ENCODE measurements around the gene TAGLN. TPM values are rescaled to one million over a fixed set of nuclear protein-coding genes. Genes with fewer than 3 reads are reported as not detected.

TAGLN gene
- total RNA-seq, 1 donor from 2014 or later: 5.8 TPM

GRCh38 chr11:117212697-117213355 lies 13.7 kb downstream of the TAGLN start:
- intact Hi-C loops (cut with micrococcal nuclease): no loop called here

DNA sequence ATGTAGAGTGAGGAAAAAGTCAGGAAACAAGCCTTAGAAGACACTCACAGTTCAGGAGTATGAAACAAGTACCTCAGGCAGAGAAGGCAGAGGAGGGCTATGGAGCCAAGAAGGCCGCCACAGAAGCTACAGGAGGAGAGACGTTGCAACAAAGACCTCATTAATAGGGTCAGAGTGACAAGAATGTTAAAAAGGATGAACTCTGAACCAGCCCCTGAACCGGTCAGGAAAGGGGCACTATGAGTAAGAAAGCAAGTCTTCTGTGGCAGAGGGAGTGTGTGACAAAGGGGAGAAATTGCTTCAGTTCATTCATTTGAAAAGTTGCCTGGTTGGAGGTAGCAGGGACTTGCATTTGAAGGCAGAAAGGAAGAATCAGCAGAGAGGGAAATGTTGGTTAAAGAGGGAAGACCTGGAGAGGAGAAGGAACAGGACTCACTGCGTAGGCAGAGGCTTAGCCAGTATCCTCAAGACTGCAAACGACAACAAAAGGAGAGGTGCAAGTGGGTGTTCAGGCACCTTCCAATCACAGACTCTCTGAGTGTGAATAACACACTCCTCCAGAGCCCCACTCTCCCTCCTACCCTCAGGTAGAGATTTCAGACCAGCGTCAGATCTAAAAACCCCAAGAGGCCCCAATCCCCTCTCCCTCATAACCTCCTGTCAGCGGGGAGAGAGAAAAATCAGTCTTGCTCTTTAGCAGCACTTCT lies 15.4 kb downstream of the TAGLN start:
- intact Hi-C loops (cut with micrococcal nuclease): no loop called here

- intact Hi-C loops (cut with micrococcal nuclease): no loop called here
These were observed 18.2 kb downstream of the TAGLN start for GRCh38 chr11:117217141-117218084.

DNA sequence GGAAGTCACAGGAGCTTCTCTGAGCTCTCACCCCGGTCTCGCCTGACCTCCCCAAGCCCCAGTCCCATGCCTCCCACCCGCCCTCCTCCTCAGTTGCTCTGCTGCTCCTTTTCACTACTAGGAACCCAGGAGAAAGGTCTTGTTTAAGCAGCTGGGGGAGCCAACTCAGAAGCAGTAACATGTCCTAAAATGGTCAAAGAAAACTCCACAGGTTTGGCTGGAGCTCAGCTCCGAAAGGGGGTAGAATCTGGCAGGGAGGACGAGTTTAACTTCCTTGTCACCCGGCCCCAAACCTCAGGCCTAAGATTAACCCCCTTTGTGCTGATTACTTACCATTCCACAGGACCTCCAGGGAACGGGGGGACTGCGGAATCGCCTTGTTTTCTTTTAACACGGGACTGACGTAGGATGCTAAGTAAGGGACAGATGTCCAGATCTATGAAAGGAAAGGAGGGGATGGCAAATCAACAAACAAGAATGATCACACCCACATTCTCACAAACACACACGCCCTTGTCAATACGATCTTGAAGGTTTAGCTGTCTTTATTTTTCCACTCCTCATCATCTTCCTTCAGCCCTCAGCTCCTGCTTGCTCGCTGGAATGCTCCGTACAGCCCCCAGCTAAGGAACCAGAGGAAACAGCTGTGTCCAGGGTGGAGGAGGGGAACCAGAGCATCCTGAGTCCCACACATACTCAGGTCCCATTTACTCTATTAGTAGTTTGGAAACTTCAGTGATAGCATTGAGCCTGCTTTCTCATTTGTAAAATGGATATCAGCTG lies 19.2 kb downstream of the TAGLN start:
- intact Hi-C loops (cut with micrococcal nuclease): no loop called here

DNA sequence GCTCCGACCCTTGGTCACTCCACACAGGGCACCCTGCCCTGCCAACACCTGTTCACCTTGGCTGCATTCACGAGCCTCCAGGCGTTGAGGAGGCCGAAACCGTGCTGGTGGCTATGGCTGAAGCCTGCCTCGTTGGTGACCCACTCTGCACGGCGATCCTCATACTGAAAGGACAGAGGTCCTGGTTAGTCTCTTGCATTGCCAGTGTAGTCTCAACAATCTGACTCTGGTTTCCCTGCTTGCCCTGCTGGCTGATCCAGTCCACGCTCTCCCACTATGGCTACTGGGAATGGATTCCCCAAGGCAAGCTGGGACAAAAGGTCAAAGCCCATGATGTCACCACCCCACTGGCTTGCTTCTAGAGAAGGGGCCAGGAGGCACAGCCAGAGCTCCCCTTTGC lies 19.8 kb downstream of the TAGLN start:
- intact Hi-C loops (cut with micrococcal nuclease): no loop called here

DNA sequence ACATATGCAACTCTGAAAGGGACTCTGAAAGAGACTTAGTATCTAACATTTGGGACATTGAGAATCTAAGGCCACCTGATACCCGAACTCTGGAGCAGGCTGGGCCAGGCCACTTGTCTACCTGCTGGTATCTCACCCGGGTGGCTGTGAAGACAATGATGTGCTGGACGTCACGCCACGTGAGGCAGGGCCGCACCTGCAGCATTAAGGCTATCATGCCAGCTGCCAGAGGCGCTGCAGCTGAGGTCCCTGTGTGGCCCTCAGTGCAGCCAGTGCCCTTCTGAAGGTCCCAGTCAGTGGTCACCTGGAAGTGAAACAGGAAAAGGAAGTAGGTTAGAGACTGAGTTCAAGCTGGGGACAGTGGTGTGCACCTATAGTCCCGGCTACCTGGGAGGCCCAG lies 20.3 kb downstream of the TAGLN start:
- intact Hi-C loops (cut with micrococcal nuclease): no loop called here

DNA sequence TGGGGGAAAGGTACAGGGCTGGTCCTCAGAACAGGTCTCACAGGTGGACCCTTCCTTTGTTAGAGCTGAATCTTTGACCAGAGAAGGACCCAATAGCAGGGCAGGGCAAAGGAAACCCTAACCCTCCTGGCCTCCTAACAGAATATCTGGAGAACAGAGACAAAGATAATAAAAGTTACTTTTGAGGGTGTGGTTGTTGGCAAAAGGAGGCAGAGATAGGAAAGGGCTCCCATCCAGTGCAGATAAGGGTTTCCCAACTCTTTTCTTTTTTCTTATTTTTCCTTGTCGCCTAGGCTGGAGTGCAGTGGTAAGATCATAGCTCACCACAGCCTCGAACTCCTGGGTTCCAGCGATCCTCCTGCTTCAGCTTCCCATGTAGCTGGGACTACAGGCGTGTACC lies 20.8 kb downstream of the TAGLN start:
- intact Hi-C loops (cut with micrococcal nuclease): no loop called here

DNA sequence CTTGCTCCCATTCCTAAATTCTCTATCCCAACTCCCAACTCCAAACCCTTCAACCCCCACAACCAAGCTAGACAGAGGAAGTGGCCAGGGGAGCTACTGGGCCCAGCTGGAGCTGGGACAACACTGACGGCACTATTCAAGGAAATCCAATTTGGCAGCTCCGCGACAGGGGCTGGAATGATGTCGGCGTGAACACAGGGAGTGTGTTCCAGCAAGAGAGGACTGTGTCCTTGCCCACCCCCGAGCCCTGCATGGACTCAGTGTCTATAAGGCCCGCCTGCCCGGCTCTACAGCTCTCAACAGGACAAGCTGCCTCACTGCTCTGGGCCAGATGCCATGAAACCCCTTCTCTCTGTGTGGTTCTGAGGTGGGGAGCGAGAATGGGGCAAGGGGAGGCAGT lies 21.4 kb downstream of the TAGLN start:
- intact Hi-C loops (cut with micrococcal nuclease): no loop called here

DNA sequence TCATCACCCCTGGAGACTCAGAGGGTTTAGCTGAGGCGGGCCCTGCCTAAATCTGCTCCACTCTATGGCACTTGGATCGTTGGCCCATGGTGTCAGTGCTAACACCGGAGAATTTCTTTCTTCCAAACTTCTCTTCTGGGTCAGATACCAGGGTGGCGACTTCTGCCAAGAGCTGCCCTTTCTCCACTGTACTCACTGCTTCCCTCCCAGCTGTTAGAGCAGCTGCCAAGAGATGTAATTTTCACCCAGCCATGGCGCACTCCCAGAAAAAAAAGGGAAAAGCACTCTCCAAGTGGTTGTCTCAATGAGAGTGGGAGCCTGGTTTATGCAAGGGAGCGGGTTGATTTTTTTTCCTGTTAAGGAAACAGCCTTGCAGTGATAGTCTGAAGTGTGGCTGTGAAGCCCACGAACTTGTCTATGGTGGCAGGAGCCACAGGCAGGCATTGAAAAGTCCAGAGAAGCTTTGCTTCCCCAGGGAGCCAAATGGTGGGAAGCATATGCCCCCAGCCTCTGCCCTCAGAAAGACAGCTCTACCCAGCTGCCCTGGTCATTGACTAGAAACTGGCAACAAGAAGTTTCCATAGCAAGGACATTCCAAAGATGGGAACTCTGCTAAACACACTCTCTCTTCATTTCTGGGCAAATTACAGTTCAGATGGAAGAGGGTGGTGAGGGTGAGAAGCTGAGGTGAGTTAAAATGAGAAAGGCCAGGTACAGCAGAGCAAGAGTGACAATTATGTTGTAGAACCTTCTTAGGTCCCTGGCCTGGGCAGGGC lies 22.0 kb downstream of the TAGLN start:
- intact Hi-C loops (cut with micrococcal nuclease): no loop called here

GRCh38 chr11:117221775-117222517 lies 22.8 kb downstream of the TAGLN start:
- intact Hi-C loops (cut with micrococcal nuclease): no loop called here

- intact Hi-C loops (cut with micrococcal nuclease): no loop called here
These were observed 24.0 kb downstream of the TAGLN start for GRCh38 chr11:117222991-117223740.

DNA sequence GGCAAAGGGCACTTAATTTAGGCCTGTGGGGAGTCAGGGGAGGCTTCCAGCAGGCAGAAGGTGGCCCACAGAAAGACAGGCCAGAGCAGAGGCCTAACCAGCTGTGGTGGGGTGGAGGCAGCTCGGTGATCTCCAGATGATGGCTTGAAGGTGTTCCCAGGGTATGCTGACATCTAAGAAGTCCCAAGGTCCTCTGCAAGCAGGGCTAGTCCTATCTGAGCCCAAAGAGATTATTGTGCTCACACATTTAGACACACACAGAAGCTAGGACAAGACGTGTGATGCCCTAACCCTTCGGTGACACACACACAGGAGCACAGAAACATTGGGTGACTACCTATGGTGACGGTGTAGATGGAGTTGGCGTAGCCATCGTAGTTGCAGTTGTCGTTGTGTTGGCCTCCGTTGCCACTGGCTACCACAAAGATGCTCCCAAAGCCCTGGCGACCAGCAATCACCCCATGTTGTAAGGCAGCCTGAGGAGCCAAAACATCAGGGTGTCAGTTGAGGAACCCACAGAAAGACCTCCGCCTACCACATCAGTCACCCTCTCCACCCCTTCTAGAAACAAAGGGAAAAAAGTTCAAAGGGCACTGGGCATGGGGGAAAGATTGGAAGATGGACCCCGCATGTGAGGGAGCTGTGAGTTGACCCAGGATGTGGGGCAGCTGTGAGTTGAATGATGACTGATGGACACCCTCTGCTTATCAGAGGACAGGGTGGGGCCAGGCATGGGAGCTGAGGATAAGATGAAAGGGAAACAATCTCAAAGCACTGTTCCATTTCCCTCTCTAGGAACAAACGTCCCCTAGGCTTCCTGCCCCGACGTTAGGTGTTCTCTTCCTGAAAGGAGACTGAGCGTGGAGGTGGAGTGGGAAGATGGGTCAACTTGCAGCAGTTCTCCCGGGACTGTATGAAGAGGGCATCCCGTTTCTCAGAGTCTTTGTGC lies 24.8 kb downstream of the TAGLN start:
- intact Hi-C loops (cut with micrococcal nuclease): no loop called here

DNA sequence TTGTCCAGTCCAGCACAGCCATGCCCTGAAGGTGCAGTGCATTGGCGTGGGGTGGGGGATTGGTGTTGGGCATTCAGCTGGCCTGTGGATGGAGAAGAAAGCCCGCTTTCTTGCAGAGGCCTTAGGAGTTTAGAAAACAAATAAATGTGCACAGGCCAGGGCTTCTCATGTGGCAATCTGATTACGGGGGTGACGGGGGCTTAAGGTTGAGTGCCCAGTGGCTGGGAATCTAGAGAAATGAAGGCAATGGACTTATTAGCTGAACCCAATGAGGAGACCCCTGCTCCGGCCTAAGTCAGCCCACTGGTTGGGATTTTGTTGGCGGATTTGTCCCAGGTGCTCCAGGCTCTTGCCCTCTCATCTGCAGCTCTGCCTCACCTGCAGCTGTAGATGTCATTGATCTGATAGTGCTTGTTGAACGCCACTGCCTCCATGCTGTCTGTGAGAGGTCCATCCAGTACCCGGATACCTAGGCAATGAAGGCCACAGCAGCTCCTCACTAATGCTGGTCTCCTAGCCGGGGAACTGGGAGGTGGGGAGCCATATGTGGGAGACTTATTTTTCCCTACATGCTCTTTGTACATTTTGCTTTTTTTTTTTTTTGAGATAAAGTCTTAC lies 26.5 kb downstream of the TAGLN start:
- intact Hi-C loops (cut with micrococcal nuclease): loop anchor here (1.0 to 2.0 kb wide), 9 partner anchors 44 to 493 kb away; partner anchors contain the start of genes APOA5 and PAFAH1B2

- intact Hi-C loops (cut with micrococcal nuclease): loop anchor here (1.0 to 2.0 kb wide), 9 partner anchors 45 to 494 kb away; partner anchors contain the start of genes APOA5 and PAFAH1B2
These were observed 27.5 kb downstream of the TAGLN start for GRCh38 chr11:117226388-117227385.

GRCh38 chr11:117228091-117228490 lies 28.9 kb downstream of the TAGLN start:
- intact Hi-C loops (cut with micrococcal nuclease): no loop called here

- intact Hi-C loops (cut with micrococcal nuclease): no loop called here
These were observed 30.2 kb downstream of the TAGLN start for GRCh38 chr11:117229411-117229810.

Measured in T-helper 1 cell treated with Interleukin-12 subunit alpha and Interleukin-12 subunit beta and Interleukin-4 antibody, amounts not matched to agents 30 ng/mL and 1 ng/mL, for 36 hours (primary cell).